H1 (cell line): ENCODE results near the gene COL5A1.

Experiments
- CHD2 ChIP-seq: IDR thresholded peaks from 2 replicates; pipeline ENCODE4 v1.6.1; 2012; ENCODE audit warnings: low read length, improper control_type of control experiment
- EGR1 ChIP-seq: IDR thresholded peaks from 2 replicates; pipeline ENCODE4 v1.6.1; 2011; ENCODE audit warnings: low read depth, low read length, borderline replicate concordance
- EZH2 ChIP-seq: fragments of 200-600 bp; sonication (generic); IDR thresholded peaks from 2 replicates; pipeline ENCODE4 v1.7.1; 2012; ENCODE audit warnings: low read depth, mild to moderate bottlenecking, moderate library complexity, low read length, inconsistent platforms; ENCODE audit not compliant: severe bottlenecking
- GABPA ChIP-seq: IDR thresholded peaks from 2 replicates; pipeline ENCODE4 v1.6.1; 2011; ENCODE audit warnings: mild to moderate bottlenecking, low read length, moderate library complexity, borderline replicate concordance; ENCODE audit not compliant: insufficient read depth
- HDAC6 ChIP-seq: IDR thresholded peaks from one replicate; pipeline ENCODE4 v1.7.1; 2012; ENCODE audit warnings: low read depth, mild to moderate bottlenecking, inconsistent platforms, low read length, moderate library complexity
- JUN ChIP-seq: IDR thresholded peaks from 2 replicates; pipeline ENCODE4 v1.6.1; 2011; ENCODE audit warnings: low read depth, mild to moderate bottlenecking, improper control_type of control experiment, low read length
- NRF1 ChIP-seq: IDR thresholded peaks from 2 replicates; pipeline ENCODE4 v1.6.1; 2011; ENCODE audit warnings: mild to moderate bottlenecking, low read depth, low read length, improper control_type of control experiment
- PHF8 ChIP-seq: fragments of 200-600 bp; sonication (generic); conservative IDR thresholded peaks from 2 replicates; pipeline ENCODE4 v1.7.1; 2012; ENCODE audit warnings: low read depth, mild to moderate bottlenecking, inconsistent platforms, low read length, moderate library complexity
- POLR2AphosphoS5 ChIP-seq: IDR thresholded peaks from 2 replicates; pipeline ENCODE4 v1.6.1; 2011; ENCODE audit warnings: low read depth, low read length
- TAF1 ChIP-seq: IDR thresholded peaks from 2 replicates; pipeline ENCODE4 v1.6.1; 2011; ENCODE audit warnings: mild to moderate bottlenecking, low read depth, low read length
- TBP ChIP-seq: IDR thresholded peaks from 2 replicates; pipeline ENCODE4 v1.6.1; 2011; ENCODE audit warnings: low read depth, low read length, improper control_type of control experiment
- TEAD4 ChIP-seq: IDR thresholded peaks from 2 replicates; pipeline ENCODE4 v1.6.1; 2012; ENCODE audit warnings: low read depth, low read length, inconsistent platforms, mixed read lengths
- TF ChIP-seq, protein P1 (sequence below), 3 experiments: IDR thresholded peaks; 1 replicate in 2 of 3; 2 replicates in 1 of 3; pipeline versions ENCODE4 v1.5.1 to v1.6.1; 2011; ENCODE audit warnings: low read length in 3 of 3, mild to moderate bottlenecking in 3 of 3, inconsistent platforms in 2 of 3, low read depth in 1 of 3, moderate library complexity in 1 of 3; ENCODE audit not compliant: insufficient read depth in 1 of 3; ENCODE audit errors: control extremely low read depth in 1 of 3

DNA sequence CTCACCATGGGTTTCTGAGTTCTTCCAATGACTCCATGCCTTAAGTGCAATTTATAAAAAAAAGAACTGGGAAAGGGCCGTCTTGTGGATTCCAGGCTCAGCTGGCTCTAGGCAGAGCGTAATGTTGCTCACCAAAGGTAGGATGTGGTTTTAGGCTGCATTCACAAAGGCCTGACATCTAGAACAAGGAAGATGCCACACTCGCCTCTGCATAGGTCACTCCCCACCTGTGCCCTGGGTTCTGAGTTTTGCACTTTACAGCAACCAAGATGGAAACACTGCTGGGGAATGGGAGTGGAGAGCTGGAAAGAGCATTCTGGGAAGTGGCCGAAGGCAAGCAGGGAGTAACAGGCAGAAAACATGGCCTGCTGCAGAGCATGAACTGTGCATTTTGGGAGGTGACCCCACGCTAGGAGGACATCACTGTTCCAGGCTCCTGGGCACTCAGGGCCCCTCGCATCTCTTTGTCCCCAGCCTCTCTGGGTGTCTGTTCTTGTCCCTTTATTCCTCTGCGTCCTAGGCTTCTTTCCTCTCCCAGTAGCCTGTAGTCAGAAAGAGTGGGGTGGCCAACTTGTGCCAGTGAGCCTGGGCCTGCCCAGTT is 251.3 kb downstream of the COL5A1 start:
- TF ChIP-seq, protein P1, sequence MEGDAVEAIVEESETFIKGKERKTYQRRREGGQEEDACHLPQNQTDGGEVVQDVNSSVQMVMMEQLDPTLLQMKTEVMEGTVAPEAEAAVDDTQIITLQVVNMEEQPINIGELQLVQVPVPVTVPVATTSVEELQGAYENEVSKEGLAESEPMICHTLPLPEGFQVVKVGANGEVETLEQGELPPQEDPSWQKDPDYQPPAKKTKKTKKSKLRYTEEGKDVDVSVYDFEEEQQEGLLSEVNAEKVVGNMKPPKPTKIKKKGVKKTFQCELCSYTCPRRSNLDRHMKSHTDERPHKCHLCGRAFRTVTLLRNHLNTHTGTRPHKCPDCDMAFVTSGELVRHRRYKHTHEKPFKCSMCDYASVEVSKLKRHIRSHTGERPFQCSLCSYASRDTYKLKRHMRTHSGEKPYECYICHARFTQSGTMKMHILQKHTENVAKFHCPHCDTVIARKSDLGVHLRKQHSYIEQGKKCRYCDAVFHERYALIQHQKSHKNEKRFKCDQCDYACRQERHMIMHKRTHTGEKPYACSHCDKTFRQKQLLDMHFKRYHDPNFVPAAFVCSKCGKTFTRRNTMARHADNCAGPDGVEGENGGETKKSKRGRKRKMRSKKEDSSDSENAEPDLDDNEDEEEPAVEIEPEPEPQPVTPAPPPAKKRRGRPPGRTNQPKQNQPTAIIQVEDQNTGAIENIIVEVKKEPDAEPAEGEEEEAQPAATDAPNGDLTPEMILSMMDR (IDR thresholded peaks at IDR 0.05; ENCODE audit: control extremely low read depth in 1 of 3, insufficient read depth in 1 of 3, low read depth in 1 of 3, low read length in 3 of 3) = no peak
- TF ChIP-seq EZH2 (no peak), TAF1 (no peak), TBP (no peak), POLR2AphosphoS5 (no peak), GABPA (no peak), EGR1 (no peak), TEAD4 (no peak), PHF8 (no peak), JUN (no peak), NRF1 (no peak), CHD2 (no peak), HDAC6 (no peak)
